GM21737 (cell line): Measurements from ENCODE around the gene CTSZ.

Source experiments
- ATAC-seq: cut with Tn5 transposase; IDR thresholded peaks from one replicate; pipeline ENCODE4 v1.9.1; 2021; ENCODE audit warnings: mild to moderate bottlenecking, moderate library complexity; ENCODE audit not compliant: unreplicated experiment

The CTSZ gene

GRCh38 chr20:59032023-59032712, 25.1 kb upstream of the CTSZ start, which contains the start of gene ATP5F1E:
Gene ATP5F1E, minus strand, starts transcription at chr20:59032335. Its CDS starts 84 bp downstream, at chr20:59032251.
- peak; percentile 96 for ATAC-seq

GRCh38 chr20:59031564-59032022, 24.5 kb upstream of the CTSZ start:
- no peak for ATAC-seq

GRCh38 chr20:59030911-59031563, 24.0 kb upstream of the CTSZ start:
- no peak for ATAC-seq

GRCh38 chr20:59028812-59029211, 21.8 kb upstream of the CTSZ start:
- no peak for ATAC-seq

GRCh38 chr20:59027741-59028320, 20.8 kb upstream of the CTSZ start:
- ATAC-seq = no peak

- ATAC-seq = no peak
Measured at GRCh38 chr20:59026904-59027740, 20.1 kb upstream of the CTSZ start.

GRCh38 chr20:59025511-59025910, 18.5 kb upstream of the CTSZ start:
- ATAC-seq = no peak

- ATAC-seq = no peak
Measured at GRCh38 chr20:59025086-59025485, 18.0 kb upstream of the CTSZ start.

GRCh38 chr20:59024111-59024530, 17.1 kb upstream of the CTSZ start:
- ATAC-seq = no peak

- no peak for ATAC-seq
Measured at GRCh38 chr20:59023616-59024015, 16.6 kb upstream of the CTSZ start.

GRCh38 chr20:59022754-59023153, 15.7 kb upstream of the CTSZ start:
- ATAC-seq = no peak

- no peak for ATAC-seq
Measured at GRCh38 chr20:59020938-59021551, 14.0 kb upstream of the CTSZ start.

GRCh38 chr20:59019217-59019616, 12.2 kb upstream of the CTSZ start, which contains the start of gene TUBB1:
Gene TUBB1, plus strand, starts transcription at chr20:59019429. Its CDS starts 94 bp downstream, at chr20:59019523.
- no peak for ATAC-seq

- ATAC-seq = no peak
Measured at GRCh38 chr20:59018817-59019216, 11.8 kb upstream of the CTSZ start.

- no peak for ATAC-seq
Measured at GRCh38 chr20:59017493-59018231, 10.6 kb upstream of the CTSZ start.

- ATAC-seq = no peak
Measured at GRCh38 chr20:59016795-59017492, 9.9 kb upstream of the CTSZ start.

- no peak for ATAC-seq
Measured at GRCh38 chr20:59015812-59016711, 9.0 kb upstream of the CTSZ start.

GRCh38 chr20:59015411-59015810, 8.4 kb upstream of the CTSZ start:
- ATAC-seq = no peak
